SKM-1 (cell line): ENCODE measurements around the gene ZNF670.
"Not testable (repeated sequence)": the region's sequence is repeated elsewhere in the genome, so short reads cannot be mapped to it uniquely, and the experiment has no call there.

ENCODE experiments used
- DNase-seq: peaks from one replicate; lab custom pipeline; 2025; ENCODE audit not compliant: unreplicated experiment; lab: John Stamatoyannopoulos, UW

Gene ZNF670

DNA sequence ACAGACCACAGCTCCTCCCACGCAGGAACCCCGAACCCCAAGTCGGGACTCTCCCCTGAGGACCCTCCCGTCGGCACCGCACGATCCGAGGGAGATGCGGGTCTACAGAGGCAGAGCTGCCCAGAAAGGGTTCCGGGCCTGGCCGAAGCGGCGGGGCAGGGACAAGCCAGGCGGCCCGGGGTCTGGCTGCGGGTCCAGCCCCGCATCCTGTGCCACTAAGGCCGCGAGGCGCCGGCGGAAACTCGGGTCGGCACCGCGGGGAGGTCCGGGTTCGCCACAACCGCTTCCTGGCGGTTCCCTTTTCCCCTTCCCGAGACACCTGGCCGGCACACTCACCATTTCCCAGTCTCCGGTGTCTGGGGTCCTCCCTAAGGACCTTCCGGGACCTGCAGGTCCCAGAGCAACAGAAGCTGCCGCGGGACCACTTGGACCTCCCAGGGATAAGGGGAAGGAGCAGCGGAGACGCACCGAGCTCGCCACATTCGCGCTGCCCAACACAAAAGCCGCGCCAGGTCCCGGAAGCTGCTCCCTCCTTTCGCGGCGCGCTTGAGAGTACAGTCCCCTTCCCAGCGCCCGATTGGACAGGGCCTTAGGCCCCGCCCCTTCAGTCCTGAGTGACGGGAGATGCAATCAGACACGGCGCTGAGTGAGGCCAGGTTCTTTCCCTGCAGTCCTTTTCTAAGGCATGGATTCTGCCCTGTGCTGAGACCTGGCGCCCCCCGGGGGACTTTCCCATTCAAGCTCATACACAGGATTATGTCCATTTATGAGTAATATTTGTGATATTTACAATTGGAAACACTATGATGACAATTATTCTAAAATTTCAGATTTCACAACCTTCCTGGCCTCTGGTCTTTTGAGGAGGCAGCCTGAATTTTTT lies at the start of gene ZNF670:
TSS of gene ZNF670 (minus strand) at position 554 of the 883 bp plus-strand sequence. CDS start at position 339, 215 bp downstream.
- peak; percentile 99 for DNase-seq

DNA sequence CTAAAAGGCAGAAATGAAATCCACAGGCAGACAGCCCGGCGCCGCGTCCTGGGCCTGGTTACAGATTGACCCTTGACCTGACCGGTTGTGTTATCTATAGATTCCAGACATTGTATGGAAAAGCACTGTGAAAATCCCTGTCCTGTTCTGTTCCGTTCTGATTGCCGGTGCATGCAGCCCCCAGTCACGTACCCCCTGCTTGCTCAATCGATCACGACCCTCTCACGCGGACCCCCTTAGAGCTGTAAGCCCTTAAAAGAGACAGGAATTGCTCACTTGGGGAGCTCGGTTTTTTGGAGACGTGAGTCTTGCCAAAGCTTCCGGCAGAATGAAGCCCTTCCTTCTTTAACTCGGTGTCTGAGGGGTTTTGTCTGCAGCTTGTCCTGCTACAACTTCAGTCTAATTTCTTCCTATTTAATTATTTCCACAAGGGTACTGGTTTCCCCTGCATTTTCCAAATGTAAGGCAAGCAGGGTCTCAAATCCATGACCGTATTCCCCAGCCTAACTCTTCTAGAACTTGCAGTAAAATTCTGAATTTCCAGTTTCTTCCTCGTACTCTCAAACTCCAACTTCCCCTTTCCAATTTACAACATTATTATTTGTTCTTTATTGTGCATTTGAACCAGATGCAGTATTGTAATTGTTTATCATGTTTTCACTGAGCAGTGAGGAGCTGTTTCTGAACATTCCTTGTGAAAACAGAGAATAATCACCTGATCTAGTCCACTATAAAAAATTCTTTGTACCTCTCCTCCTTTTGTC lies 49.1 kb upstream of the ZNF670 start:
- peak; percentile 18 for DNase-seq

DNA sequence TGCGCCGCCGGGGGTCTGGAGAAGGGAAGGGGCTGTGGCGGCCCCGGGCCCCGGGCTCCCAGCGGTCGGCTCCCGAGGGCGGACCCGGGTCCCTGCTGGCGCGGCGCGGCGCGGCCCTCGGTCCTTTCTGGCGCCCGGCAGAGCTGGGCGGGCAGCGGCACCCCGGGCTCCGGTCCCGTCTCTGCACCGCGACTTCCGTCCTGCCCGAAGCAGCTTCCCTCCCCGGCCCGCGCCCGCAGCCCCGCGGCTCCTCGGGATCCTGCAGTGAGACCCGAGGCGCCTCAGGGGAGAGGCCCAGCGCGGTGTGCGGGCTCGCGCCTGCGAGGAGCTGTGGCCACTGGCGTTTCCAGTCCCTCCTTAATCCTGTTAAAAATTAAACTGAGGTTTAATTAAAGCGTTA lies 48.0 kb upstream of the ZNF670 start:
- DNase-seq = not testable (repeated sequence)

DNA sequence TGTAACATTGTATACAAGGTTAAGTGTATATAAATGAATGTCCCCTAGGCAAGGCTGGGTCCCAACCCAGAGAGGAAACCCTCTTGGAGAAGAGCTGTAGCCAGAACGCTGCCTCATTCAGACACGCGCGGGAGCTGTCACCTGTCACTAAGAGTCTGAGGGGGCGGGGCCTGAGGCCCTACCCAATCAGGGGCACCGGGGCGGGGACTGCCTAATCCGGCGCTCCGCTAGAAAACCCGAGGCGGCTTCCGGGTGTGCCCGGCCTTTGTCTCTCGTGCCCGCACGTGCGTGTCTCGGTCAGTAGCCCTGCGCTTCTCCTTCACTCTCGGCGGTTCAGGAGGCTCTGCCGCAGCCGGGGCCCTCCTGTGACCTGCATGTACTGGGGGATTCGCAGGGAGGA lies 47.6 kb upstream of the ZNF670 start:
- not testable (repeated sequence) for DNase-seq

DNA sequence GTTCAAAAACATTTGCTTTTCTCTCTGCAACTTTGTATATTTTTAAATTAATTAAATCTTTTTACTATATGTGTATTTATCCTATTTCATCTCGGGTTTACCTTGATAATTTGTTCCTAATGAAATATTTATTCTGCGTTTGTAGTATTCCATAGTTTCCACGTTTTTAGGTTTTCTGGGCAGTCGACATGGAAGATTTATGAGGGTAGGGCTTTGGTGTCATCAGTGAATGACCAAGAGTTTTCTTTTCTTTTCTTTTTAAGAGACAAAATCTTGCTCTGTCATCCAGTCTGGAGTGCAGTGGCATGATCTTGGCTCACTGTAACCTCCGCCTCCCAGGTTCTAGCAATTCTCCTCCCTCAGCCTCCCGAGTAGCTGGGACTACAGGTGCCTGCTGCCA lies 42.8 kb upstream of the ZNF670 start:
- no peak for DNase-seq

DNA sequence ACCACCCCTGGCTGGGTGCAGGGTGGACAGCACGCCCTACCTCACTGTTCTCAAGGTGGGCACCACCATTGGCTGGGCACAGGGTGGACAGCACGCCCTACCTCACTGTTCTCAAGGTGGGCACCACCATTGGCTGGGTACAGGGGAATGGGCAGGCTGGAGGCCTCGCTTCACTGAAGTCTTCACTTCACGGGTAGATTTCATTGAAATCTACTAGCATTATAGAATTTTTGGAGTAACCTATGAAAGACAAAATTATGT lies 41.7 kb upstream of the ZNF670 start:
- DNase-seq = not testable (repeated sequence)

DNA sequence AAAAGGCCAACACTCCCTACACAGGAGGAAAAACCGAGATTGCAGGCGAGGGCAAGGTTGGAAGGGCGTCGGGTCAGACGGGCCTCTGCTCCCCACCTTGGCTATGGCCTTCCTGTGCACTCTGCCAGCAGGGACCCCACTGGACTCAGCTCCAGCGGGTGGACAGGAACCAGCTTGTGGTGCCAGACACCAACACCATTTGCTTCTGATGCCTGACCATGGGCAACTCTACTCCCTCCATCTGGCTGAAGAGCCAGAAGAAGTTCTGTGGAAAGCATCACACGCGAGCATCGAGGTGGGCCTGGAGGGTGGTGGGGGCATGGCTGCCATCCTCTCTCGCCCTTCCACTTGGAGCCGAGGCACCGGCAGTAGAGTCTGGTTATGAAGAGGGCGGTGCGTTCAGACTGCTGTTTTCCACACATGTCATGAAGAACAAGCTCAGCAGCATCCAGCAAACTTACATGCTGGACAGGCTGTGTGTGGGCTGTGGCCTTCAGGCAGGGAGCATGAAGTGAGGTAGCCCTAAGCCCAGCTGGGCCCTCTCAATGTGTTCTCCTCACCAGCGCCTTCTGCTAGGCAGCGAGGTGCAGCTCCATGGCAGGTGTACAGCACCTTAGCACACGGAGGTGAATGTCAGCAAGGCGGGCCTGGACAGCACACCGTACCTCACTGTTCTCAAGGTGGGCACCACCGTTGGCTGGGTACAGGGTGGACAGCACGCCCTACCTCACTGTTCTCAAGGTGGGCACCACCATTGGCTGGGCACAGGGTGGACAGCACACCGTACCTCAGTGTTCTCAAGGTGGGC lies 41.2 kb upstream of the ZNF670 start:
- no peak for DNase-seq

DNA sequence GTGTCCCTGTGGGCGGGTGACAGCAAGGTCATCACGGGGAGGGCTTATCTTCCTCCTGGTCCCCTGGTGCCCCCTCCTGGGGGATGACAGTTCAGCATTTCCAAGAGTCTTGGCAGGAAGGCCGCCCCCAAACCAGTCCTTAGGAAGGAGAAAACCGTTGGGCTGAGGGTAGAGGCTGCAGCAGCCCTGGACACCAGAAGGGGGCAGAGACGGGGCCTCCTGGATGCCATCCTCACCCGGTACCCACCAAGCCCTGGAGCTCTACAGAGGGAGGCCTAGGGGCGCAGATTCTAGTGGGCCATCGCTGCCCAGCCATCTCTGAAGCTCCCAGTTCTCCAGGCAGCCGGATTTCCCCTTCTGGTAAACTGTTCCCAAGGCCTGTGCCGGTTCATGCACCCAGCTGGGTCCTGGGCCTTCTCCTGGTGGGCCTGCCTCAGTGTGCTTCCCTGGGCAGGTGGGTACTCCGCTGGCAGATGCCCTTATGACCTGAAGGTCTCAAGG lies 40.4 kb upstream of the ZNF670 start:
- peak; percentile 69 for DNase-seq

DNA sequence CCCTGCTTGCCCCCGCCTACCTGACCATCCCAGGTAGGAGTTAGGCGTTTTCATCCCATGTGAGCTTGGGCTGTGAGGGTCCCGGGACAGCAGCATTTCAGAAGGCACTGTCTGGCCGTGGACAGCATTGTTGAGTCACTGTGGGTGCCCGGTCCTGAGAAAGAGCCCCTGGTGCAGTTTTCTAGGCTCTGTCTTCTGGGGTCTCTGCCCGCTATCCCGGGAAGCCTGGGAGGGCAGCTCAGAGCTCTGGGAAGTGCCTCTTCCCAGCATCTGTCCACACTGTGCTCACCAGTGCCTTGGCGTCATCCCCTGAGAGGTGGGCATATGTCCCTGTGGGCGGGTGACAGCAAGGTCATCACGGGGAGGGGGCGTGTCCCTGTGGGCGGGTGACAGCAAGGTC lies 36.9 kb upstream of the ZNF670 start:
- no peak for DNase-seq

DNA sequence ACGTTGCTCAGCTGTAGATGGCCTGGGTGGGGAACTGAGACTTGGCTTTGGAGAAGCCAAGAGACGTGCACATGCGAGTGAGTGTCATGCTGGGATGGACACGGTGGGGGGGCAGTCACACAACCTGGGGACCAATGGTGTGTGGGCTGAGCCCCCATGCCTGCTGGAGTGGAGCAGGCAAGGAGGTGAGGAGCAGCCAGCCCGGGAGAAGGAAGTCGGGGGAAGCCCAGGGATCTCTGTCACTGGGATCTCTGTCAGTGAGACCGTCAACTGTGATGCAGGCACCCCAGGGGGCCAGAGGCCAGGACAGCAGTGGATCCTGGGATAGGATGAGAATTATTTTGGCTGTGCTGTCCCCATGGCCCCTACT lies 36.5 kb upstream of the ZNF670 start:
- no peak for DNase-seq

DNA sequence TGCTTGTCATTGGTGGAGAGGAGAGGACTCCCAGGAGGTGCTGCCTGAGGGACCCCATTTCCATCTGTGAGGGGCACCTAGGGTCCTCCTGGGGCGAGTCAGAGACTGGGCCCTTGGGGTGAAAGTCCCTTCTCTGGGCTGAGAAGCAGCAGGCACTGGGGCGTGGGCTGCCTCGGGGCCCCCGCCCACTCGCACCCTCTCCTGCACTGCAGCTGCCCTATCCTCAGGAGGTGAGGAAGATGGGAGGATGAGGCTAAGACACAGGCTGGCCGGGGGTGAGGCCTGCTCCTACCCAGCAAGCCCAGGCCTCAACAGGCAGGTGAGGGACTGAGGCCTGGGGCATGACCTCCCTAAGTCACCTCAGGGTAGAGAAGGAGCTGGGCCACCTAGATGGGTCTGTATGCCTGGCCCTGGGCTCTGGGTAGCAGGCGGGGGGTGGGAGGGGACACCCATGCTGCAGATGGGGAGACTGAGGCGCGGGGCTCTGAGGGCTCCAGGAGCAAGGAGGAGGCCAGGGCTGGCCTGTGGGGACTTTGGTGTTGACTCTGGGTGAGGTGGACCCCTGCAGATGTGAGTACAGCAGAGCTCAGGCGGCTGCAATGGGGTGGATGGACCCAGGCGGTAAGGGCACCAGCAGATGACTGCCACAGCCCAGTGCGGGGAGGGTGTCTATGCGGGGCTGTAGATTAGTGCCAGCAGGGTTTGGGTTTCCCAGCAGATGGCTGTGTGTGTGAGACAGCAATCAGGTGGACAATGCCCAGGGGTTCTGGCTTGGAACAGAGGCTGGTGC lies 35.9 kb upstream of the ZNF670 start:
- DNase-seq = no peak

DNA sequence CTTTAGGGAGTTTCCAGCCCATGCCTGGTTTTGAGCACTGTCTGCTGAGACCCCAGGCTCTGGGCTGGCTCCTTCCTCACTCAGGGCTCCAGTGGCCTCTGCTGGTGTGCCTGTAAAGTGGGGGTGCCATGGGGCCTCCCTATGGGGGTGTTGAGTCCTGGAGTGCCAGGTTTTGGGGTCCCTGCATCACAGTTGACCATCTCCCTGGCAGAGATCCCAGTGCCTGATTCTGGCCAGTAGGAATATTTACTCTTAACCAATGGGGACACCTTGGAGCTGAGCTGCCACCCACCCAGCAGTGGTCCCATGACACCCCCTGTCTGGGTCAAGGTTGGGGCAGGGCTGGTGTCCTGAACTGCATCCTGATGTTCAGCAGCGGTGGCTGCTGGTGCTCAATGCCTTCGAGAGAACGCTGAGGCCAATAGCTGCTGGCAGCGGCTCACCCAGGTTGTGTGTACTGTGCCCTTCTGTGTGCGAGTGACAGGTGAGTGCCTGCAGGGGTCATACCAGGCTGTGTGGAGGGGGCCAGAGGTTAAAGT lies 35.2 kb upstream of the ZNF670 start:
- no peak for DNase-seq

DNA sequence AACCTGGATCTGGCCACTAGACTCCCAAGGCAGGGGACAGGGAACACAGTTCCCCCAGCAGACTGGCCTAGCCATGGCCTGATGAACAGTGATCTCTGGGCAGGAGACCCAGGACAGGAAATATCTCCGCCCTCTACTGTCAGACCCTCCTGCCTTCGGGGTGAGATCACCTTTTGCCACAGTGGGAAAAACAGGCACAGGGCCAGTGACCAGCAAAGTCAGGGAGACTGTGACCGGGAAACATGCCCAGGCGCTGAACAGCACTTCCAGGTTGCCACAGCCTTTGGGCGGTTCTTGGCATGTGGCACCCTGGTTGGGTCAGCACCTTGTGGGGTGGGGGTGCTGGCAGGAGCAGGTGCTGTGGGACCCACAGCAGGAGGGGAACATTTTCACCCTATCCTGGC lies 34.5 kb upstream of the ZNF670 start:
- no peak for DNase-seq

DNA sequence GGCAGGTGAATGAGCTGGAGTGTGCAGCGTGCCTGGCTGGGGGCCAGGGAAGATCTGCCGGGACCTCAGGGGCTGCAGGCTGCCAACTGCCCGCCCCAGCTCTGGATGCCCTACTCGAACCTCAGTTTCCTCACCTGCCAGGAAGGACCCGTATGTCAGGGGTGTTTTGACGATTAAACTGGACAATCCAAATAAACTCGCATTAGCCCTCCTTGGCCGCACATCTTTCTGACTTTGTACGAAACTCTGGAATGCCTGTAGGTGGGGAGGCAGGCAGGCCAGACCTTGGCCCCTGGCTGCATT lies 33.8 kb upstream of the ZNF670 start:
- no peak for DNase-seq

DNA sequence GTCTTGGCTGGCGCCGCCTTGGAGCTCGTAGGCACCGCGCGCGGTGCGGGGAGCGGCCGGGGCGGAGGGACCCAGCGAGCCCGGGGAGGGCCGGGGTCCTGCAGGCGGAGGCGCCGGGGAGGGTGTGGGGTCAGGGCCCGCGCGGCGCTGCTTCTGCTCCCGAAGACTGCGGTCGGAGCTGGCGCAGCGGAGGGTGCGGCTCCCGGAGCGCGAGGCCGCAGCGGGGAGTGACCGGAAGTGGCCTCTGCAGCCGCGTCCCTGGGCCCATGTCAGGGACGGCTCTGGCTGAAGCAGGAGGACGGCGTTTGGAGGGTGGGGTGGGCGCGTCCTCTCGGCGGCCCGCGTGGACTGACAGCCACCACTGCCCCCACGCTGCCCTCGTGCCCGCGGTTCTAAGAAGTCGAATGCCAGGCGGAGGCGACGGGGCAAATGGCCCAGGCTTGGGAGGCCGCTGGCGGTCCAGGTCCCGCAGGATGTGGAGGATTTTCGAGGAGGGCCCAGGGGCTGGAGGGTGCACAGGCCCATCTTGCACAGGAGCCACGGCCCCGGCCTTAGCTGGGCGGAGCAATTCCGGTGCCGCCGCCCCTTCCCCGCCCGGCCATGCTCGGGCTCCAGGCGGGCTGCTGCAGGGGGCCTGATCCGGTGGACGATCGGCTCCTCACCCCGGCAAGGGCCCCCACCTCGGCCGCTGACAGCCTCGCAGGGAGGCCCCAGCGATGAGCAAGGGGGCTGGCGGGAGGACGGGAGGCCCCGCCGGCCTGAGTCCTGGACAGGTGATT lies 33.3 kb upstream of the ZNF670 start:
- DNase-seq = no peak

DNA sequence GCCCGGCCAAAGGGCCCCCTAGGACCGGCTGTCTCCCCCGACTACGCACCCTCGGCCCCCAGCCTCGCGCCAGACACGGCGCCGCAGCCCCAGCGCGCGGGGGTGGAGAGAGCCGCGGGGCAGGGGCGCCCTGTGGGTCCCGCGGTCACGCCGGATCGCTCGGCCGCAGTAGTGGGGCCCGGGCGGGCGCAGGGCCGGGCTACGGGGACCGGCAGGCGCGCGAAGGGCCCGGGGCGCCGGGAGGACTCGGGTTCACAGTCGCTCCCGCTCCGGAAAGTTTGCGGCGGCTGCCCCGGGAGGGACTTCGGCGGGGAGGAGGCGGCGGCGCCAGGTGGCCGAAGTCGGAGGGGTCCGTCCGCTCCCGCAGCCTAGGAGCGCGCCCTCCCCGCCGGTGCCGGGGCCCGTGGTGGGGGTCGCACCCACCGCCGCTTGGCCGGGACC lies 32.7 kb upstream of the ZNF670 start:
- no peak for DNase-seq

DNA sequence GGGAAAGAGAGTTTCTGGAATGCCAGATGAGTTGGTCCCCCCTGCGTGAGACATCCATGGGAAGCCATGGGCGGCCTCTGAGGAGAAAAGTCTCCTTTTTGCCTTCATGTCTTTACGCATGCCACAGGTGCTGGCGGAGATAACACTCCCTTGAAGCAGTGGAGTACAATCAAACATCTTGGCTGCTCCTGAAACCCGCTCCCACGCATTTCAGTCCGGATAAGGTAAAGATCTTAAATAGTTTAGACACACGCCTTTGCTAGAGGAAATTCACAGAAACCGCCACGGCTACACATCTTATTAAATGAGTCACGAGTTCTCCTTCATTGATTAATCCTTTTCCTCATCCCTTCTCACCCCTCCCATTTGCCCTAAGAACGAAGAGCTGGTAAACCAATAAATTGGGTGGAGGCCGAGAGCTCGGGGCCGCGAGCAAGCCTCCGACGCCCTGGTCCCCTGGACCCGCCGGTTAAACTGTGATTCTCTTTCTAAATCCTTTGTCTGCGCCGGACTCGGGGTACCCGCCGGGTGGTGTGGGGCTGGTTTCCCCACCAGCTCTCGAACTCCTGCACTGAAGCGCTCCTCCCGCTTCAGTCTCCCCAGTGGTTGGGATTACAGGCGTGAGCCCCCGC lies 32.1 kb upstream of the ZNF670 start:
- DNase-seq = no peak

DNA sequence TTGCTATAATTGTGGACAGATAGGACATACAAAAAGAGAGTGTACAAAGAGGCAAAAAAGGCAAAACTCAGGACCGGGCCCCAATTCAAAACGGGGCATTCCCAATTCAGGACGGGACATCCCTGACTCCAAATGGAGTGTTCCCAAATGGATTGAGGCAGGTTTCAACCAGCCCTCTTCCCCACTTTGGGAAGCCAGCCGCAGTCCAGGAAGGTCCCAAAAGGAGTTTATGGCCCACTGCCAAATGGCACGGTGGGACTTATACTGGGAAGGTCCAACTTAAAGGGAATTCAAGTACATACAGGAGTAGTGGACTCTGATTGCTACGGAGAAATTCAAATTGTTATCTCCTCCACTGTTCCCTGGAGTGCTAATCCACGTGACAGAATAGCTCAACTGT lies 29.1 kb upstream of the ZNF670 start:
- no peak for DNase-seq

DNA sequence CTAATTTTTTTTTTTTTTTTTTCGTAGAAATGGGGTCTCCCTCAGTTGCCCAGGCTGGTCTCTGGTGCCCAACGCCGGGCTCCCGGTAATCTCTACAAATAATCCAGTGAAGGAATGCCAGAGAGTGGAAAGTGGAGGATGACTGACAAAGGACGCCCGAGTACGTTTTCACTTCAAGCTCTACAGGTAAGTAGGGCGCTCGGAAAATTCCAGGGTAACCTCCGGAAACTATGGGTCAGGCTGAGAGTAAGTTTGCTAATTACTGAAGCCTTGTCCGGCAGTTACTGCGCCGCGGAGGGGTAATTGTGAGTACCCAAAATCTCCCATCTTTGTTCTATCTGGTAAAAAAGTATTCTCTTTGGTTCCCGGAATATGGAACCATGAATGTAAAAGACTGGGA lies 27.4 kb upstream of the ZNF670 start:
- DNase-seq = no peak
